Fibroblast of pulmonary artery (primary cell): Measurements from ENCODE around the gene C13orf46.

Experiments used
- DNase-seq: peaks from one replicate; pipeline ENCODE4 v3.0.0-alpha.2; 2010; ENCODE audit warnings: low read depth
- H3K4me3 ChIP-seq: replicated peaks from 2 replicates; pipeline ENCODE4 v1.5.1; 2011; ENCODE audit warnings: low read depth, mild to moderate bottlenecking, control low read depth, low read length, moderate library complexity
- CTCF ChIP-seq: IDR thresholded peaks from 2 replicates; pipeline ENCODE4 v1.5.1; 2011; ENCODE audit warnings: mild to moderate bottlenecking, control low read depth, low read length, inconsistent platforms; ENCODE audit errors: missing control alignments

The C13orf46 gene

GRCh38 chr13:113967729-113968462 is 6.0 kb downstream of the C13orf46 start:
- no peak overlapping the region for H3K4me3 ChIP-seq
- no peak for TF ChIP-seq CTCF
- no peak for DNase-seq

- H3K4me3 ChIP-seq: no peak overlapping the region
- DNase-seq: no peak
- no peak for TF ChIP-seq CTCF
Observed at GRCh38 chr13:113967206-113967720, 6.6 kb downstream of the C13orf46 start.

GRCh38 chr13:113965968-113966884 is 7.7 kb downstream of the C13orf46 start:
- no peak for TF ChIP-seq CTCF
- no peak for DNase-seq
- H3K4me3 ChIP-seq: no peak overlapping the region

- no peak for DNase-seq
- H3K4me3 ChIP-seq: no peak overlapping the region
- no peak for TF ChIP-seq CTCF
Observed at GRCh38 chr13:113965383-113965874, 8.4 kb downstream of the C13orf46 start.

GRCh38 chr13:113964251-113964995 is 9.5 kb downstream of the C13orf46 start:
- no peak for DNase-seq
- H3K4me3 ChIP-seq: no peak overlapping the region
- no peak for TF ChIP-seq CTCF

GRCh38 chr13:113963376-113963775 is 10.5 kb downstream of the C13orf46 start:
- no peak for TF ChIP-seq CTCF
- H3K4me3 ChIP-seq: no peak overlapping the region
- DNase-seq: no peak
